Pancreas (tissue), 10 donors: Measurements from ENCODE around the gene MRRF. TPM values are rescaled to one million over a fixed set of nuclear protein-coding genes. Genes with fewer than 3 reads are reported as not detected.

Experiments used
- ATAC-seq, 4 donors: fragments of 200-7000 bp; cut with Tn5 transposase; one replicate each; pipeline versions ENCODE4 v1.8.0 to v1.9.1; 2020; ENCODE audit warnings: mild to moderate bottlenecking in 4 of 4, moderate library complexity in 4 of 4
- DNase-seq, 6 donors: peaks; one replicate each; pipeline ENCODE4 v3.0.0-alpha.2; 2020
- FAIRE-seq: peaks from 2 replicates; lab custom pipeline; 2012; peaks lifted over from hg19 to GRCh38; lab: Jason Lieb, UNC
- H3K27ac ChIP-seq, 4 donors: fragments of 200-600 bp; sonication (generic); 1 replicate in 3 of 4; 2 replicates in 1 of 4; pipeline versions ENCODE4 v1.5.0 to v1.8.0; 2020
- H3K27me3 ChIP-seq, 4 donors: fragments of 200-600 bp; one replicate each; pipeline ENCODE4 v1.8.0; 2021
- H3K36me3 ChIP-seq, 3 donors: fragments of 200-600 bp; sonication (generic) in 1 of 3; one replicate each; pipeline versions ENCODE4 v1.5.0 to v1.8.0; 2020 to 2021
- H3K4me1 ChIP-seq, 3 donors: fragments of 200-600 bp; one replicate each; pipeline ENCODE4 v1.8.0; 2021
- H3K4me3 ChIP-seq, 4 donors: fragments of 200-600 bp; sonication (generic) in 2 of 4; one replicate each; pipeline versions ENCODE4 v1.5.0 to v1.8.0; 2020 to 2021
- H3K9me3 ChIP-seq, 4 donors: fragments of 200-600 bp; one replicate each; pipeline ENCODE4 v1.8.0; 2021
- CTCF ChIP-seq, 4 donors: fragments of 200-600 bp; sonication (generic) in 3 of 4; IDR thresholded peaks; one replicate each; pipeline versions ENCODE4 v1.5.0 to v1.8.0; 2021; ENCODE audit warnings: antibody characterized with exemption in 4 of 4
- WGBS, 2 donors: extraction: QIAGEN DNeasy Blood & Tissue Kit; methylation state at CpG; one replicate each; pipeline ENCODE4 v1.1.7; 2013; 5-methylcytosine and 5-hydroxymethylcytosine counted together
- intact Hi-C, 3 donors: fragments of 100-400 bp; cut with DNase I; formaldehyde crosslinking; loops; one replicate each; pipeline versions ENCODE4 v1.11.1 to v1.14.2; 2022
- polyA plus RNA-seq, 2 donors: library from polyadenylated mRNA; stranded (reverse); fragments of 200-250 nt; gene quantifications; one replicate each; pipeline ENCODE4 v1.2.3, GENCODE V29; 2013
- total RNA-seq, 6 donors: library from RNA; stranded (reverse); fragmentation: NEBNext Ultra II Directional in 4 of 6; extraction: Animal tissue kit (Norgen Biotek cat#: 25700) in 4 of 6; gene quantifications; one replicate each; pipeline versions ENCODE4 v1.2.1 to v1.2.4, GENCODE V29; 2021 to 2023
- donor health status: healthy with polysubstance abuse.
- donor health status: DM: no; HTN: no; CAD: no; lungs with moderate emphysema.
- donor health status: DM: no; HTN: no; CAD: no.
- donor health status: control.
- donor health status: control.
- donor health status: Bipolar disorder and iron deficiency.
- donor health status: DM: yes; HTN: yes; CAD: no.
- donor health status: DM: no; HTN: no; CAD: no.
- donor health status: DM: no; HTN: no; CAD: no.
- donor health status: DM: yes; HTN: yes; CAD: no.

MRRF gene
- total and polyA plus RNA-seq, 8 donors: 13.0 to 27.8 (median 17.5) TPM

DNA sequence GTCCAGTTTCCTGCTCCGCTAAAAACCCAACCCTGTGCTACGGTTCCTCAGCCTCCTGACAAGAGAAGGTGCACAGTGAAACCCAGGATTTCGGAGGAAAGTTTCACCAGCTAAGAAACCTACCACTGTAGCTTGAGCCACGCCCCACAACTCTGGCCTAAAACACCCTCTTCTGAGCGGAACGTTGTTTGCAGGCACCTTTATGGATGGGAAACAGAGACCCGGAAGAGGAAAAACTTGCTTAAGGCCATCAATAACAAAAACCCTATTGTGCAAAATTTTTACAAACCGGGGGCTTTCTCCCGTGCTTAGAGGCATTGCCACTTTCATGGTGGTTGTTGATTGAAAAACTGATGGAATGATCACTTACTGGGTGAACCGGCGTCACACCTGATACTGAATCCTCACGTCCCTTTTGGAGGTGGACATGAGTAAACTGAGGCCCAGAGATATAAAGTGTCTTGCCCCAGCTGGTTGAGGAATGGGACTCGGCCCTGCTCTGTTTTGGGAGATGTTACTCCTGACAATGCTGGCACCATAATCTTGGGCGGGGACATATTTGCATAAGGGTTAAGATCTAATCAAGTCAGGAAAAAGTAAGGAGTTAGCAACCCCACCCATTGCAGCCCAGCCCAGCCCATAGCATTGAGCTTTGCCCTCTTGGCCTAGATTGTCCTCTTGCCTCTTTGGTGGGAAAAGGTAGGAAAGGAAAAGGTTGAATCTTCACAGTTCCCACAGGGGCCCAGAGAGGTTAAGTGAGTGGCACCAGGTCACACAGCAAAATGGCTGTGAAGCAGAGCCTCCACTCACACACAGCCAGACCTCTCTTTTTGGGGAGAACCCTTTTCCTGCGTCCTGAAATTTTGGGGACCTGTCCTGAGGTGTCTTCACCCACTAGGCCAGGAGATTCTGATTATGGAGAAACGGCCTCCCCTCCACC is 82.9 kb downstream of the MRRF start:
- Histone ChIP-seq H3K27me3 (no peaks in the 10 kb centered on the region), H3K4me3 (peak overlapping the region; percentile 24 to 63 (median 36)), H3K9me3 (no peaks in the 10 kb centered on the region), H3K36me3 (no peaks in the 10 kb centered on the region), H3K27ac (no peak overlapping the region), H3K4me1 (no peaks in the 10 kb centered on the region)
- ATAC-seq (peak; percentile 27 to 45 (median 32)), FAIRE-seq (no peak), DNase-seq (no peak)
- intact Hi-C loops: loop anchor here in 1 of 3 donors (5.0 kb wide), 1 partner anchor 220 kb away; no protein-coding TSS in a partner anchor
- 38 to 46% methylated on average over 16 of the region's 16 CpGs for WGBS, 2 donors
- TF ChIP-seq CTCF (IDR thresholded peaks at IDR 0.05): no peak

- WGBS, 2 donors: 75 to 86% methylated on average over 12 of the region's 12 CpGs
- FAIRE-seq (no peak), ATAC-seq (no peak), DNase-seq (no peak)
- intact Hi-C loops: loop anchor here in 1 of 3 donors (5.0 kb wide), 1 partner anchor 221 kb away; no protein-coding TSS in a partner anchor
- TF ChIP-seq CTCF (IDR thresholded peaks at IDR 0.05): no peak
- H3K4me3 ChIP-seq: no peak overlapping the region
- H3K27ac ChIP-seq: no peak overlapping the region
- no peaks in the 10 kb centered on the region for H3K9me3 ChIP-seq
- no peaks in the 10 kb centered on the region for H3K27me3 ChIP-seq
- no peaks in the 10 kb centered on the region for H3K36me3 ChIP-seq
- no peaks in the 10 kb centered on the region for H3K4me1 ChIP-seq
Observed at GRCh38 chr9:122348288-122348777, 83.7 kb downstream of the MRRF start.

DNA sequence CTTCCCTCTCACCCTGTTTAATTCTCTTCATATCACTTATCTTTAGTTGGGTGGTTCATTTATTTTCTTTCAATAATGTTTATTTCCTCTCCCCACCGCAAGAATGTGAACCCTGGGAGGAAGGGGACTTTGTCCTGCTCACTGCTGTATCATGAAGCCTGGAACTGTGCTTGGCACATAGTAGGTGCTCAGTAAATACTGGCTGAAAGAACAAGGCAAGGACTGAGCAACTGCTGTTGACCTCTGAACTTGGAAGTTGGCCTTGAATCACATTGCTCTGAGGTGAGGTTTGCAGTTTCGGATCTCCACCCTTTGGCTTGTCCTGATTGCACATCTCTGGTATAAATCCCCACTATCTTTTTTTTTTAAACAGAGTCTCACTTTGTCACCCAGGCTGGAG is 84.1 kb downstream of the MRRF start:
- no peak overlapping the region for H3K4me3 ChIP-seq
- no peaks in the 10 kb centered on the region for H3K9me3 ChIP-seq
- TF ChIP-seq CTCF (IDR thresholded peaks at IDR 0.05): no peak
- H3K27ac ChIP-seq: no peak overlapping the region
- no peaks in the 10 kb centered on the region for H3K4me1 ChIP-seq
- intact Hi-C loops: loop anchor here in 1 of 3 donors (5.0 kb wide), 1 partner anchor 221 kb away; no protein-coding TSS in a partner anchor
- no peak for DNase-seq
- FAIRE-seq: no peak
- no peaks in the 10 kb centered on the region for H3K36me3 ChIP-seq
- 69 to 74% methylated on average over 2 of the region's 2 CpGs for WGBS, 2 donors
- ATAC-seq: no peak
- no peaks in the 10 kb centered on the region for H3K27me3 ChIP-seq

DNA sequence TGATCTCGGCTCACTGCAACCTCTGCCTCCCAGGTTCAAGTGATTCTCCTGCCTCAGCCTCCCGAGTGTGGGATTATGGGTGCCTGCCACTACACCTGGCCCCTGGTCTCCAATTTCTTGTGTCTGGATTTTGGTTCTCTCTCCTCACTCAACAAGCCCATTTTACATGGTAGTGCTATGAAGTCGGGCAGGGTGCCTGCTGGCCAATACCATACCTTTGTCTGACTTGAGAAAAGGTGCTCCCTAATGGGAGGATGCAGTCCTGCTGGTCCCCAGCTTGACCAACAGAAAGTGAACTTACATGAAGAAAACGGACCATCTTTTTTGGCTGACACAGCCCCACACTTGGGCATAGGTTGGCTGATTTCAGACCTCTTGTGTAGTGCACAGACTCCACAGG is 84.5 kb downstream of the MRRF start:
- DNase-seq: no peak
- no peak for ATAC-seq
- intact Hi-C loops: loop anchor here in 1 of 3 donors (5.0 kb wide), 1 partner anchor 222 kb away; no protein-coding TSS in a partner anchor

More for the DNA sequence above, 84.5 kb downstream of the MRRF start:
- no peaks in the 10 kb centered on the region for H3K9me3 ChIP-seq
- H3K27me3 ChIP-seq: no peaks in the 10 kb centered on the region
- H3K36me3 ChIP-seq: no peaks in the 10 kb centered on the region
- 61 to 71% methylated on average over 4 of the region's 4 CpGs for WGBS, 2 donors
- TF ChIP-seq CTCF (IDR thresholded peaks at IDR 0.05): no peak
- no peaks in the 10 kb centered on the region for H3K4me1 ChIP-seq
- H3K4me3 ChIP-seq: no peak overlapping the region
- FAIRE-seq: no peak
- no peak overlapping the region for H3K27ac ChIP-seq
